Measurements from ENCODE around the gene PHIP. TPM values are rescaled to one million over a fixed set of nuclear protein-coding genes. Genes with fewer than 3 reads are reported as not detected.
A peak's percentile ranks its signal among the peaks of the same experiment; 100 is the strongest.

The PHIP gene
- total and polyA plus RNA-seq, 10 of the 15 experiments (the other 5 are each of a cell fraction or from before 2014, with no cell fraction given), result 8.5 to 34.6 (median 17.9) TPM

GRCh38 chr6:79076782-79077641 is 1.0 kb downstream of the PHIP start (continued):
- no peak for TF ChIP-seq FOXM1 (IDR thresholded peaks at IDR 0.05; ENCODE audit: low read depth, low read length)
- TF ChIP-seq E2F8 (IDR thresholded peaks at IDR 0.05; ENCODE audit: low read depth, partially characterized antibody), result no peak
- TF ChIP-seq JUND (IDR thresholded peaks at IDR 0.05; ENCODE audit: low read depth, low read length), result no peak
- TF ChIP-seq RBBP5 (conservative IDR thresholded peaks at IDR 0.05), result no peak
- TF ChIP-seq RELA (IDR thresholded peaks at IDR 0.05; ENCODE audit: borderline replicate concordance, partially characterized antibody), result peak; percentile 63
- peak; percentile 49; the same call in 1 of the 2 replicates for TF ChIP-seq TAF1 (IDR thresholded peaks at IDR 0.05; ENCODE audit: borderline replicate concordance, low read depth, low read length)
- TF ChIP-seq ZSCAN29 (IDR thresholded peaks at IDR 0.05), result no peak
- no peak for TF ChIP-seq JUNB (IDR thresholded peaks at IDR 0.05)
- TF ChIP-seq SIN3A (IDR thresholded peaks at IDR 0.05; ENCODE audit: low read depth, low read length), result no peak
- TF ChIP-seq EGR1 (IDR thresholded peaks at IDR 0.05; ENCODE audit: borderline replicate concordance in 1 of 2, low read depth in 2 of 2, low read length in 2 of 2), result 0 out of 3 replicates have a peak, but pooled peaks of 1 of the 2 experiments have one; percentile 40
- TF ChIP-seq RELB (IDR thresholded peaks at IDR 0.05; ENCODE audit: low read depth), result no peak
- TF ChIP-seq TBL1XR1 (IDR thresholded peaks at IDR 0.05; ENCODE audit: low read depth, low read length), result no peak
- TF ChIP-seq BCL3 (IDR thresholded peaks at IDR 0.05; ENCODE audit: borderline replicate concordance, insufficient read depth, low read depth, low read length, poor library complexity, severe bottlenecking), result no peak
- TF ChIP-seq ZBTB33 (IDR thresholded peaks at IDR 0.05), result no peak
- TF ChIP-seq ATF7 (IDR thresholded peaks at IDR 0.05; ENCODE audit: low read depth), result peak; percentile 53
- TF ChIP-seq PKNOX1 (IDR thresholded peaks at IDR 0.05), result no peak
- TF ChIP-seq PAX5 (IDR thresholded peaks at IDR 0.05; ENCODE audit: borderline replicate concordance, low read depth, low read length), result no peak
- TF ChIP-seq CBFB (IDR thresholded peaks at IDR 0.05; ENCODE audit: low read depth), result no peak
- TF ChIP-seq ZNF207 (IDR thresholded peaks at IDR 0.05; ENCODE audit: borderline replicate concordance), result peak; percentile 63; the same call in 1 of the 2 replicates
- no peak for TF ChIP-seq FOXK2 (IDR thresholded peaks at IDR 0.05)

Data from GM12878 (cell line).